Thoracic aorta (tissue), 2 donors: ENCODE results near the gene INSRR. TPM values are rescaled to one million over a fixed set of nuclear protein-coding genes. Genes with fewer than 3 reads are reported as not detected.

ENCODE experiments used
- ATAC-seq: fragments of 150-250 bp; one replicate; pipeline ENCODE4 v1.8.0; 2017; ENCODE audit warnings: low read depth; ENCODE audit not compliant: insufficient number of reproducible peaks, low FRiP score
- DNase-seq: peaks from one replicate; pipeline ENCODE4 v3.0.0-alpha.2; 2020; ENCODE audit warnings: low spot score
- H3K27ac ChIP-seq, 2 donors: fragments of 200-600 bp; sonication (generic); 1 replicate in 1 of 2; 2 replicates in 1 of 2; pipeline ENCODE4 v1.5.1; 2016; ENCODE audit warnings: mild to moderate bottlenecking in 2 of 2, moderate library complexity in 2 of 2
- H3K27me3 ChIP-seq: fragments of 200-600 bp; sonication (generic); replicated peaks from 2 replicates; pipeline ENCODE4 v1.6.0; 2016; ENCODE audit warnings: mild to moderate bottlenecking; ENCODE audit not compliant: insufficient read depth
- H3K36me3 ChIP-seq: fragments of 200-600 bp; sonication (generic); one replicate; pipeline ENCODE4 v1.5.1; 2016
- H3K4me1 ChIP-seq, 2 donors: fragments of 200-600 bp; sonication (generic); 1 replicate in 1 of 2; 2 replicates in 1 of 2; pipeline versions ENCODE4 v1.5.1 to v1.6.0; 2016; ENCODE audit warnings: low read depth in 2 of 2, mild to moderate bottlenecking in 1 of 2; ENCODE audit not compliant: control insufficient read depth in 1 of 2
- H3K4me3 ChIP-seq: fragments of 200-600 bp; sonication (generic); 2 replicates; pipeline ENCODE4 v1.5.1; 2016; ENCODE audit warnings: mild to moderate bottlenecking
- H3K9me3 ChIP-seq: fragments of 200-600 bp; sonication (generic); 2 replicates; pipeline ENCODE4 v1.5.1; 2016
- CTCF ChIP-seq: fragments of 200-600 bp; sonication (generic); IDR thresholded peaks from one replicate; pipeline ENCODE4 v1.5.1; 2019; ENCODE audit warnings: antibody characterized with exemption
- total RNA-seq, 2 donors: library from RNA; depleted of rRNA; stranded (reverse); fragments of >200 nt; gene quantifications; one replicate each; pipeline versions ENCODE4 v1.1.0 to v1.2.3, GENCODE V29; 2016

Gene INSRR
- total RNA-seq, result not detected

- no peak for DNase-seq
- Histone ChIP-seq H3K27ac (no peak within 1 kb of the TSS), H3K4me1 (peaks cover 16 to 27% of the 10 kb centered on the region in 2 donors), H3K4me3 (peak within 1 kb of the TSS; percentile 64), H3K9me3 (no peaks in the 10 kb centered on the region), H3K36me3 (no peaks in the 10 kb centered on the region), H3K27me3 (peaks cover 15% of the 10 kb centered on the region)
- no peak for ATAC-seq
- no peak for TF ChIP-seq CTCF
Observed at GRCh38 chr1:156858959-156859522, at the start of gene INSRR. Gene INSRR (minus strand): TSS chr1:156859117. CDS start chr1:156858621, 496 bp downstream.

- H3K36me3 ChIP-seq, result peaks cover 4% of the 10 kb centered on the region
- H3K27ac ChIP-seq, result no peak overlapping the region
- ATAC-seq (no peak), DNase-seq (no peak)
- no peak for TF ChIP-seq CTCF
- H3K4me3 ChIP-seq, result no peak overlapping the region
- H3K27me3 ChIP-seq, result no peaks in the 10 kb centered on the region
- no peaks in the 10 kb centered on the region for H3K9me3 ChIP-seq
- no peaks in the 10 kb centered on the region for H3K4me1 ChIP-seq
Observed at GRCh38 chr1:156908541-156908940, 49.6 kb upstream of the INSRR start.

GRCh38 chr1:156906206-156906906 lies 47.4 kb upstream of the INSRR start:
- Histone ChIP-seq H3K27me3 (no peaks in the 10 kb centered on the region), H3K4me1 (peaks cover 0 to 3% of the 10 kb centered on the region in 2 donors), H3K4me3 (no peak overlapping the region), H3K9me3 (no peaks in the 10 kb centered on the region), H3K36me3 (no peaks in the 10 kb centered on the region), H3K27ac (no peak overlapping the region)
- ATAC-seq, result no peak
- no peak for TF ChIP-seq CTCF
- DNase-seq, result no peak

- DNase-seq (no peak), ATAC-seq (no peak)
- no peaks in the 10 kb centered on the region for H3K36me3 ChIP-seq
- H3K27me3 ChIP-seq, result no peaks in the 10 kb centered on the region
- H3K4me3 ChIP-seq, result no peak overlapping the region
- H3K4me1 ChIP-seq, result peaks cover 0 to 8% of the 10 kb centered on the region in 2 donors
- no peak overlapping the region for H3K27ac ChIP-seq
- no peaks in the 10 kb centered on the region for H3K9me3 ChIP-seq
- no peak for TF ChIP-seq CTCF
Observed at GRCh38 chr1:156905651-156906050, 46.7 kb upstream of the INSRR start.

- Histone ChIP-seq H3K9me3 (no peaks in the 10 kb centered on the region), H3K4me1 (peaks cover 0 to 8% of the 10 kb centered on the region in 2 donors)
Observed at GRCh38 chr1:156905176-156905575, 46.3 kb upstream of the INSRR start.

More at GRCh38 chr1:156905176-156905575, 46.3 kb upstream of the INSRR start:
- H3K27ac ChIP-seq, result no peak overlapping the region
- DNase-seq (no peak), ATAC-seq (no peak)
- H3K4me3 ChIP-seq, result no peak overlapping the region
- no peak for TF ChIP-seq CTCF
- no peaks in the 10 kb centered on the region for H3K27me3 ChIP-seq
- no peaks in the 10 kb centered on the region for H3K36me3 ChIP-seq
